Peyer's patch (tissue), 4 donors: ENCODE results near the gene NOL4L. TPM values are rescaled to one million over a fixed set of nuclear protein-coding genes. Genes with fewer than 3 reads are reported as not detected.
"Not testable (repeated sequence)": the region's sequence is repeated elsewhere in the genome, so short reads cannot be mapped to it uniquely, and the experiment has no call there.

Experiments used
- DNase-seq, 3 donors: peaks; one replicate each; pipeline ENCODE4 v3.0.0-alpha.2; 2017 to 2019
- H3K27ac ChIP-seq, 4 donors: fragments of 200-600 bp; sonication (generic); one replicate each; pipeline ENCODE4 v1.5.1; 2016 to 2019
- H3K27me3 ChIP-seq, 2 donors: fragments of 200-600 bp; sonication (generic); one replicate each; pipeline ENCODE4 v1.5.1; 2019
- H3K36me3 ChIP-seq, 3 donors: fragments of 200-600 bp; sonication (generic); one replicate each; pipeline ENCODE4 v1.5.1; 2016 to 2019
- H3K4me1 ChIP-seq, 4 donors: fragments of 200-600 bp; sonication (generic); one replicate each; pipeline ENCODE4 v1.5.1; 2016 to 2019
- H3K4me3 ChIP-seq, 4 donors: fragments of 200-600 bp; sonication (generic); 1 replicate in 3 of 4; 2 replicates in 1 of 4; pipeline ENCODE4 v1.5.1; 2016 to 2019; ENCODE audit warnings: mild to moderate bottlenecking in 1 of 4
- H3K9me3 ChIP-seq, 4 donors: fragments of 200-600 bp; sonication (generic); one replicate each; pipeline ENCODE4 v1.5.1; 2016 to 2019; ENCODE audit warnings: mild to moderate bottlenecking in 1 of 4
- POLR2A ChIP-seq, 2 donors: fragments of 450-650 bp; IDR thresholded peaks; one replicate each; pipeline ENCODE4 v1.5.1; 2017; ENCODE audit warnings: antibody characterized with exemption in 2 of 2, mild to moderate bottlenecking in 2 of 2, moderate library complexity in 2 of 2
- total RNA-seq, 4 donors: library from RNA; depleted of rRNA; stranded (reverse); fragments of >200 nt; gene quantifications; one replicate each; pipeline ENCODE4 v1.1.0, GENCODE V29; 2016
- TF ChIP-seq, protein P1 (sequence below), 6 experiments: fragments of 450-650 bp in 4 of 6; fragments of 200-600 bp in 2 of 6; sonication (generic) in 1 of 6; IDR thresholded peaks; one replicate each; pipeline ENCODE4 v1.5.1; 2017 to 2019; ENCODE audit warnings: antibody characterized with exemption in 6 of 6, mild to moderate bottlenecking in 3 of 6, moderate library complexity in 1 of 6

The NOL4L gene
- total RNA-seq, 4 donors from 2014 or later, result 44.6 to 134 (median 109) TPM

DNA sequence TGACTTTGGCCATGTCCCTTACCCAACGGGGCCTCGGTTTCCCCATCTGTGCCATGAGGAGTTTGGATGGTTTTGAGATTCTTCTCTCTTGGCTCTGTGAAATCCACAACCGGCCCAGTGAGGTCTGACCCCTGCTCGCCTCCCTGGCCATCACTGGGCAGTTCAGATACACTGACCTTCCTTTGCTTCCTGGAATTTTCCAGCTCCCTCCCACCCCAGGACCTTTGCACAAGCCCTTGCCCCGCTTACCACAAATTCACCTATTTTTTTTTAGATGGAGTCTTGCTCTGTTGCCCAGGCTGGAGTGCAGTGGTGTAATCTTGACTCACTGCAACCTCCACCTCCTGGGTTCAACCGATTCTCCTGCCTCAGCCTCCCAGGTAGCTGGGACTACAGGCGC lies 12.6 kb upstream of the NOL4L start:
- no peaks in the 10 kb centered on the region for H3K4me1 ChIP-seq
- no peak overlapping the region for H3K27ac ChIP-seq
- DNase-seq, result no peak
- no peaks in the 10 kb centered on the region for H3K27me3 ChIP-seq
- TF ChIP-seq POLR2A (IDR thresholded peaks at IDR 0.05), result no peak
- TF ChIP-seq, protein P1, sequence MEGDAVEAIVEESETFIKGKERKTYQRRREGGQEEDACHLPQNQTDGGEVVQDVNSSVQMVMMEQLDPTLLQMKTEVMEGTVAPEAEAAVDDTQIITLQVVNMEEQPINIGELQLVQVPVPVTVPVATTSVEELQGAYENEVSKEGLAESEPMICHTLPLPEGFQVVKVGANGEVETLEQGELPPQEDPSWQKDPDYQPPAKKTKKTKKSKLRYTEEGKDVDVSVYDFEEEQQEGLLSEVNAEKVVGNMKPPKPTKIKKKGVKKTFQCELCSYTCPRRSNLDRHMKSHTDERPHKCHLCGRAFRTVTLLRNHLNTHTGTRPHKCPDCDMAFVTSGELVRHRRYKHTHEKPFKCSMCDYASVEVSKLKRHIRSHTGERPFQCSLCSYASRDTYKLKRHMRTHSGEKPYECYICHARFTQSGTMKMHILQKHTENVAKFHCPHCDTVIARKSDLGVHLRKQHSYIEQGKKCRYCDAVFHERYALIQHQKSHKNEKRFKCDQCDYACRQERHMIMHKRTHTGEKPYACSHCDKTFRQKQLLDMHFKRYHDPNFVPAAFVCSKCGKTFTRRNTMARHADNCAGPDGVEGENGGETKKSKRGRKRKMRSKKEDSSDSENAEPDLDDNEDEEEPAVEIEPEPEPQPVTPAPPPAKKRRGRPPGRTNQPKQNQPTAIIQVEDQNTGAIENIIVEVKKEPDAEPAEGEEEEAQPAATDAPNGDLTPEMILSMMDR (IDR thresholded peaks at IDR 0.05), result no peak
- no peak overlapping the region for H3K4me3 ChIP-seq
- no peaks in the 10 kb centered on the region for H3K36me3 ChIP-seq
- no peaks in the 10 kb centered on the region for H3K9me3 ChIP-seq

DNA sequence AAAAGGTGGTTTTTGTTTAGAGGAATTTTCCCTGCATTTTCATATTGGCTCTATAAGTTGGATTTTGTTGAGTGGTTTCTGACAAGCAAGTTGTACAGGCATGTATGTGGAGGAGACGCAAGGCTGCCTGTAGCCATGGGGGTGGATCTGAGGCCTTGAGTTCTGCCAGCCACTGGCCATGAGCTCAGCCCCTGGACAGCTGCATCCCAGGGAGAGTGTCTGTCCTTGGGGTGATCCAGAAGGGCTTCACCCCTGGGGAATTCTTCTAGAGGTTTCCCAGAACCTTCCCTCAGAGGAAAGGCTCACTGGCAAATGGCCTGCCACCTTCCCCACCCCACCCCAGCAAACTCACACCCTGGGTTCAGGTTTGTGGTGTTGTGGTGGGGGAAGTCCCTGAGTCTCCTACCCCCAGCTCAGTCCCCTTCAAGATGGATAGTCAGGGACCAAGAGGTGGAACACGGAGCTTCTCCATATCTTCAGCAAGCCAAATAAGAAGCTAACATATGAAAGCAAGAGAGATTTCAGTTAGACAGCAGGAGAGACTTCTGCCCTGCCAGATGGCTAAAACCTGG lies 11.6 kb upstream of the NOL4L start:
- no peak overlapping the region for H3K4me3 ChIP-seq
- no peak for DNase-seq
- H3K27ac ChIP-seq, result no peak overlapping the region
- TF ChIP-seq POLR2A (IDR thresholded peaks at IDR 0.05), result no peak
- TF ChIP-seq, protein P1 (IDR thresholded peaks at IDR 0.05), result no peak
- H3K4me1 ChIP-seq, result no peaks in the 10 kb centered on the region
- no peaks in the 10 kb centered on the region for H3K27me3 ChIP-seq
- no peaks in the 10 kb centered on the region for H3K9me3 ChIP-seq
- H3K36me3 ChIP-seq, result no peaks in the 10 kb centered on the region

DNA sequence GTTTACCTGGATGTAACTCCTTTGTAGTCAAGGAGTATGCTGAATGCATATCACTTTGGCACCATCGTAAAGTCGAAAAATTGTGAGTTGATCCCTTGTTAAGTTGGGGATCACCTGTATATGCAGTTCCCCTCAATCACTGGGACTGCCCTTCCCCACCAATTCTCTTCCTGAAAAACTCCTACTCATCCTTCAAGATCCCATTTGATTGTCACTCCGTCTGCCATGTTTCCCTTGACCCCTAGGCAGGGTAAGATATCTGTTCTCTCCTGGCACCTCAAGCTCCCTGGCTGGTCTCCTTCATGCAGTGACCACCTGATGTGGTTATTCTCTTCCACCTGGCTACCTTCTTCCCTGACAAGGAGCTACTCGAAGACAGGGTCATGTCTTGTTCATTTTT lies 10.0 kb upstream of the NOL4L start:
- Histone ChIP-seq H3K9me3 (no peaks in the 10 kb centered on the region), H3K4me1 (no peaks in the 10 kb centered on the region), H3K4me3 (no peak overlapping the region), H3K27me3 (no peaks in the 10 kb centered on the region), H3K27ac (no peak overlapping the region), H3K36me3 (no peaks in the 10 kb centered on the region)
- DNase-seq, result no peak
- TF ChIP-seq POLR2A (IDR thresholded peaks at IDR 0.05), result no peak
- TF ChIP-seq, protein P1 (IDR thresholded peaks at IDR 0.05), result no peak

DNA sequence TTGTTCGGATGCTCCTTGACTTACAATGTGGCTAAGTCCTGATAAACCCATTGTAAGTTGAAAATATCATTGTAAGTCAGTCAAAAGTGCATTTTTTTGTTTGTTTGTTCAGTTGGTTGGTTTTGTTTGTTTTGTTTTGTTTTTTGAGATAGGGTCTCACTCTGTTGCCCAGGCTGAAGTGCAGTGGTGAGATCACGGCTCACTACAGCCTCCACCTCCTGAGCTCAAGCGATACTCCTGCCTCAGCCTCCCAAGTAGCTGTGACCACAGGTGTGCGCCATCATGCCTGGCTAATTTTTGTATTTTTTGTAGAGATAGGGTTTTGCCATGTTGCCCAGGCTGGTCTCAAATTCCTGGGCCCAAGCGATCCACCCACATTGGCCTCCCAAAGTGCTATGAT lies 9.5 kb upstream of the NOL4L start:
- H3K36me3 ChIP-seq, H3K9me3 ChIP-seq, H3K4me3 ChIP-seq, DNase-seq, H3K27ac ChIP-seq, H3K27me3 ChIP-seq, H3K4me1 ChIP-seq: not testable (repeated sequence)

DNA sequence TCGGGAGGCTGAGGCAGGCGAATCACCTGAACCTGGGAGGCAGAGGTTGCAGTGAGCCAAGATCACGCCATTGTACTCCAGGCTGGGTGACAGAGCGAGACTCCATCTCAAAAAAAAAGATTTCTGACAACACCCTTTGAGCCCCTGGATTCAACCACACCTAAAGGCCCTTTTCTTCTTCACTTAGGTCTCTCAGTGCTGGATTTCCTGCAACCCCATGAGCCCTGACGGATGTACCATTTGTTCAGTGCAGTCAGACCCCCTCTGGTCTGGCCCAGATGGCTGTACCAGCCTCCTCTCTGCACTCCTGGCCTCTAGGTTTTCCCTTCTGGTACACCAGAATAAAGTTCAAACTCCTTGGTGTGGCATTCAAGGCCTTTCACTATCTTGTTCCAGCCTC lies 9.1 kb upstream of the NOL4L start:
- no peak for DNase-seq
- H3K27ac ChIP-seq, result no peak overlapping the region
- no peaks in the 10 kb centered on the region for H3K36me3 ChIP-seq
- H3K4me3 ChIP-seq, result no peak overlapping the region
- no peaks in the 10 kb centered on the region for H3K4me1 ChIP-seq
- TF ChIP-seq, protein P1 (IDR thresholded peaks at IDR 0.05), result no peak
- TF ChIP-seq POLR2A (IDR thresholded peaks at IDR 0.05), result no peak
- H3K27me3 ChIP-seq, result no peaks in the 10 kb centered on the region
- no peaks in the 10 kb centered on the region for H3K9me3 ChIP-seq

DNA sequence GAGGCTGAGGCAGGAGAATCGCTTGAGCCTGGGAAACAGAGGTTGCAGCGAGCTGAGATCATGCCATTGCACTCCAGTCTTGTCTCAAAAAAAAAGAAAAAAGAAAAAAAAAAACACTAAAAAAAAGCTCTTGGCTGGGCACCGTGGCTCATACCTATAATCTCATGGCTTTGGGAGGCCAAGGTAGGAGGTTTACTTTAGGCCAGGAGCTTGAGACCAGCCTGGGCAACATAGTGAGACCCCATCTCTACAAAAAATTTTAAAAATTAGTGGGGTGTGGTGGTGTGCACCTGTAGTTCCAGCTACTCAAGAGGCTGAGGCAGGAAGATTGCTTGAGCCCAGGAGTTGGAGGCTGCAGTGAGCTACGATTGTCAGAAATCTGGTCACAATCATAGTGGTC lies 7.5 kb upstream of the NOL4L start:
- H3K27ac ChIP-seq, result not testable (repeated sequence)

DNA sequence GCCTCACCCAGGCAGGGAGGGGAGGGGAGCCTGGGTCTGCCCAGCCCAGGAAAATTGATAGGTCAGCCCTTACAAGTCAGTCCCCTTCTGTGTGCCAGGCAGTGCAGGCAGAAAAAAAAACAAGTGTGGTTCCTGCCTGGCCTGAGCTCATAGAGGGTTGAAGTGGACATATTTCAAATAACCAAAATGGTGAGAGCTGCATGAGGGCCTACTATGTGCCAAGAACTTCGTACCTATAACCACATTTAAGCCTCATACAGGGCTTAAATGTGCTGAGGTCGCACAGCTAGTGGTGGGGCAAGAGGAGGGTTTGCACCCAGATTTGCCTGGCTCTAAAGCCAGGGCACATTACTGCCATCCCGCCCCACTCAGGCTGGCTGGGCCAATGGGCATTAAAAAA lies 6.9 kb upstream of the NOL4L start:
- H3K27ac ChIP-seq, result no peak overlapping the region
- no peak for TF ChIP-seq POLR2A (IDR thresholded peaks at IDR 0.05)
- TF ChIP-seq, protein P1 (IDR thresholded peaks at IDR 0.05), result no peak
- no peaks in the 10 kb centered on the region for H3K36me3 ChIP-seq
- no peaks in the 10 kb centered on the region for H3K4me1 ChIP-seq
- no peak overlapping the region for H3K4me3 ChIP-seq
- no peak for DNase-seq
- no peaks in the 10 kb centered on the region for H3K9me3 ChIP-seq
- H3K27me3 ChIP-seq, result no peaks in the 10 kb centered on the region

More for the DNA sequence above, 7.5 kb upstream of the NOL4L start:
- H3K27me3 ChIP-seq, H3K4me1 ChIP-seq, DNase-seq, H3K4me3 ChIP-seq, H3K9me3 ChIP-seq, H3K36me3 ChIP-seq: not testable (repeated sequence)
